Mononuclear cell (primary cell): Measurements from ENCODE around the gene MEF2D. TPM values are rescaled to one million over a fixed set of nuclear protein-coding genes. Genes with fewer than 3 reads are reported as not detected.

Source experiments
- H3K27me3 ChIP-seq: 2 replicates; pipeline ENCODE4 v1.6.0; 2011; ENCODE audit warnings: low read length, control low read depth; ENCODE audit not compliant: insufficient read depth
- H3K4me1 ChIP-seq: 2 replicates; pipeline ENCODE4 v1.5.1; 2011; ENCODE audit warnings: mild to moderate bottlenecking, low read length, control low read depth; ENCODE audit not compliant: insufficient read depth
- H3K4me3 ChIP-seq: 2 replicates; pipeline ENCODE4 v1.5.1; 2011; ENCODE audit warnings: mild to moderate bottlenecking, low read length, moderate library complexity
- H3K9me3 ChIP-seq: 2 replicates; pipeline ENCODE4 v1.5.1; 2011; ENCODE audit warnings: low read depth, mild to moderate bottlenecking, control low read depth, low read length
- total RNA-seq: library from RNA; depleted of rRNA; stranded (reverse); fragments of >200 nt; gene quantifications from one replicate; pipeline ENCODE4 v1.2.3, GENCODE V29; 2012

Gene MEF2D
- total RNA-seq, 1 donor = 52.7 TPM

- Histone ChIP-seq H3K9me3 (no peaks in the 10 kb centered on the region), H3K4me3 (no peak overlapping the region), H3K27me3 (no peaks in the 10 kb centered on the region), H3K4me1 (peaks cover 45% of the 10 kb centered on the region)
These were observed 10.1 kb upstream of the MEF2D start for GRCh38 chr1:156510709-156511108.

GRCh38 chr1:156509424-156510034, 9.0 kb upstream of the MEF2D start:
- Histone ChIP-seq H3K27me3 (no peaks in the 10 kb centered on the region), H3K4me3 (no peak overlapping the region), H3K4me1 (peaks cover 51% of the 10 kb centered on the region), H3K9me3 (no peaks in the 10 kb centered on the region)

- H3K4me1 ChIP-seq = peaks cover 57% of the 10 kb centered on the region
- H3K4me3 ChIP-seq = no peak overlapping the region
- no peaks in the 10 kb centered on the region for H3K9me3 ChIP-seq
These were observed 8.3 kb upstream of the MEF2D start for GRCh38 chr1:156508955-156509234.

GRCh38 chr1:156508205-156508954, 7.8 kb upstream of the MEF2D start:
- Histone ChIP-seq H3K27me3 (no peaks in the 10 kb centered on the region), H3K4me3 (no peak overlapping the region), H3K4me1 (peaks cover 62% of the 10 kb centered on the region), H3K9me3 (no peaks in the 10 kb centered on the region)

More at GRCh38 chr1:156508955-156509234, 8.3 kb upstream of the MEF2D start:
- H3K27me3 ChIP-seq = no peaks in the 10 kb centered on the region

GRCh38 chr1:156506450-156506849, 5.9 kb upstream of the MEF2D start:
- Histone ChIP-seq H3K9me3 (no peaks in the 10 kb centered on the region), H3K4me3 (no peak overlapping the region), H3K4me1 (peaks cover 73% of the 10 kb centered on the region), H3K27me3 (no peaks in the 10 kb centered on the region)

GRCh38 chr1:156505679-156506298, 5.2 kb upstream of the MEF2D start:
- no peaks in the 10 kb centered on the region for H3K27me3 ChIP-seq
- H3K4me3 ChIP-seq = no peak overlapping the region
- no peaks in the 10 kb centered on the region for H3K9me3 ChIP-seq
- peaks cover 78% of the 10 kb centered on the region for H3K4me1 ChIP-seq

- peak overlapping the region; percentile 25 for H3K4me3 ChIP-seq
These were observed 4.5 kb upstream of the MEF2D start for GRCh38 chr1:156504821-156505678.

GRCh38 chr1:156504438-156504813, 3.9 kb upstream of the MEF2D start:
- Histone ChIP-seq H3K4me3 (no peak overlapping the region), H3K9me3 (no peaks in the 10 kb centered on the region), H3K27me3 (no peaks in the 10 kb centered on the region), H3K4me1 (peaks cover 76% of the 10 kb centered on the region)

More at GRCh38 chr1:156504821-156505678, 4.5 kb upstream of the MEF2D start:
- Histone ChIP-seq H3K27me3 (no peaks in the 10 kb centered on the region), H3K4me1 (peaks cover 78% of the 10 kb centered on the region), H3K9me3 (no peaks in the 10 kb centered on the region)

GRCh38 chr1:156503698-156504437, 3.3 kb upstream of the MEF2D start:
- Histone ChIP-seq H3K27me3 (no peaks in the 10 kb centered on the region), H3K4me3 (no peak overlapping the region), H3K9me3 (no peaks in the 10 kb centered on the region), H3K4me1 (peaks cover 76% of the 10 kb centered on the region)

- H3K4me3 ChIP-seq = no peak overlapping the region
- no peaks in the 10 kb centered on the region for H3K9me3 ChIP-seq
- H3K27me3 ChIP-seq = no peaks in the 10 kb centered on the region
- H3K4me1 ChIP-seq = peaks cover 76% of the 10 kb centered on the region
These were observed 2.5 kb upstream of the MEF2D start for GRCh38 chr1:156502894-156503697.

- Histone ChIP-seq H3K4me3 (no peak overlapping the region), H3K4me1 (peaks cover 76% of the 10 kb centered on the region), H3K9me3 (no peaks in the 10 kb centered on the region), H3K27me3 (no peaks in the 10 kb centered on the region)
These were observed 1.9 kb upstream of the MEF2D start for GRCh38 chr1:156502391-156502893.

GRCh38 chr1:156500793-156501506, 375 bp upstream of the MEF2D start:
- peaks cover 82% of the 10 kb centered on the region for H3K4me1 ChIP-seq
- H3K4me3 ChIP-seq = peak overlapping the region; percentile 99
- no peaks in the 10 kb centered on the region for H3K9me3 ChIP-seq
- H3K27me3 ChIP-seq = no peaks in the 10 kb centered on the region

- Histone ChIP-seq H3K9me3 (no peaks in the 10 kb centered on the region), H3K27me3 (no peaks in the 10 kb centered on the region), H3K4me1 (peaks cover 84% of the 10 kb centered on the region), H3K4me3 (peak overlapping the region; percentile 99)
These were observed 583 bp downstream of the MEF2D start for GRCh38 chr1:156499842-156500542.
